ENCODE results near the gene TTF1. TPM values are rescaled to one million over a fixed set of nuclear protein-coding genes. Genes with fewer than 3 reads are reported as not detected.
A peak's percentile ranks its signal among the peaks of the same experiment; 100 is the strongest.

Gene TTF1
- total and polyA plus RNA-seq, 10 of the 15 experiments (the other 5 are each of a cell fraction or from before 2014, with no cell fraction given), result 11.3 to 25.5 (median 16.0) TPM

- TF ChIP-seq SPI1 (IDR thresholded peaks at IDR 0.05; ENCODE audit: borderline replicate concordance, insufficient read depth, low read depth, low read length) (peak; percentile 89), BCL3 (IDR thresholded peaks at IDR 0.05; ENCODE audit: borderline replicate concordance, insufficient read depth, low read depth, low read length, poor library complexity, severe bottlenecking) (no peak), MAX (IDR thresholded peaks at IDR 0.05; ENCODE audit: low read depth, low read length) (0 out of 2 replicates have a peak, but pooled peaks have one; percentile 63), E2F8 (IDR thresholded peaks at IDR 0.05; ENCODE audit: low read depth, partially characterized antibody) (no peak), STAT1 (conservative IDR thresholded peaks at IDR 0.05) (no peak), HCFC1 (IDR thresholded peaks at IDR 0.05; ENCODE audit: low read length) (no peak), ATF3 (IDR thresholded peaks at IDR 0.05; ENCODE audit: borderline replicate concordance, extremely low read depth, low read depth, low read length) (no peak), SIN3A (IDR thresholded peaks at IDR 0.05; ENCODE audit: low read depth, low read length) (no peak), CBFB (IDR thresholded peaks at IDR 0.05; ENCODE audit: low read depth) (peak; percentile 80), PML (IDR thresholded peaks at IDR 0.05; ENCODE audit: low read length) (0 out of 2 replicates have a peak, but pooled peaks have one; percentile 61), ZBTB4 (CRISPR knock-in tag; IDR thresholded peaks at IDR 0.05) (no peak), SKIL (IDR thresholded peaks at IDR 0.05; ENCODE audit: low read depth, poor library complexity, severe bottlenecking) (peak; percentile 65), NKRF (conservative IDR thresholded peaks at IDR 0.05) (no peak), GABPA (IDR thresholded peaks at IDR 0.05; ENCODE audit: low read depth) (no peak), WRNIP1 (IDR thresholded peaks at IDR 0.05; ENCODE audit: borderline replicate concordance, low read depth, low read length) (no peak), NFYB (IDR thresholded peaks at IDR 0.05; ENCODE audit: insufficient read depth, low read depth, low read length) (0 out of 2 replicates have a peak, but pooled peaks have one; percentile 27)
These were observed 24.6 kb downstream of the TTF1 start (continued) for GRCh38 chr9:132381966-132382541.

Measured in GM12878 (cell line).